Small intestine (tissue), 7 donors: Measurements from ENCODE around the gene NRCAM. TPM values are rescaled to one million over a fixed set of nuclear protein-coding genes. Genes with fewer than 3 reads are reported as not detected.
A peak's percentile ranks its signal among the peaks of the same experiment; 100 is the strongest.

Source experiments
- DNase-seq, 2 donors: peaks; one replicate each; pipeline versions ENCODE4 v3.0.0 to v3.0.0-alpha.2; 2013
- FAIRE-seq: peaks from 2 replicates; lab custom pipeline; 2012; peaks lifted over from hg19 to GRCh38; lab: Jason Lieb, UNC
- H3K27ac ChIP-seq, 3 donors: one replicate each; pipeline ENCODE4 v1.5.1; 2013; ENCODE audit warnings: low read length in 2 of 3, mild to moderate bottlenecking in 2 of 3, control low read depth in 1 of 3, inconsistent platforms in 1 of 3, low read depth in 1 of 3, moderate library complexity in 1 of 3
- H3K27me3 ChIP-seq, 3 donors: one replicate each; pipeline ENCODE4 v1.6.1; 2013; ENCODE audit warnings: low read length in 3 of 3, inconsistent platforms in 1 of 3; ENCODE audit not compliant: control insufficient read depth in 3 of 3, insufficient read depth in 3 of 3
- H3K36me3 ChIP-seq, 3 donors: one replicate each; pipeline ENCODE4 v1.6.1; 2013; ENCODE audit warnings: low read length in 3 of 3, inconsistent platforms in 1 of 3, low read depth in 1 of 3, mild to moderate bottlenecking in 1 of 3, moderate library complexity in 1 of 3; ENCODE audit not compliant: control insufficient read depth in 3 of 3, insufficient read depth in 2 of 3
- H3K4me1 ChIP-seq, 3 donors: one replicate each; pipeline ENCODE4 v1.6.1; 2013; ENCODE audit warnings: low read length in 2 of 3, inconsistent platforms in 1 of 3, low read depth in 1 of 3, mild to moderate bottlenecking in 1 of 3, moderate library complexity in 1 of 3; ENCODE audit not compliant: control insufficient read depth in 3 of 3, insufficient read depth in 2 of 3
- H3K4me3 ChIP-seq, 3 donors: one replicate each; pipeline ENCODE4 v1.5.1; 2013; ENCODE audit warnings: low read length in 3 of 3, control low read depth in 1 of 3, inconsistent platforms in 1 of 3, low read depth in 1 of 3, mild to moderate bottlenecking in 1 of 3, moderate library complexity in 1 of 3
- H3K9me3 ChIP-seq, 2 donors: one replicate each; pipeline ENCODE4 v1.6.1; 2013; ENCODE audit warnings: low read depth in 1 of 2, low read length in 1 of 2; ENCODE audit not compliant: control insufficient read depth in 2 of 2, insufficient read depth in 1 of 2
- whole genome bisulfite sequencing, 3 donors: extraction: QIAGEN DNeasy Blood & Tissue Kit; methylation state at CpG; one replicate each; pipeline ENCODE4 v1.1.7; 2013; 5-methylcytosine and 5-hydroxymethylcytosine counted together
- polyA plus RNA-seq, 4 donors: library from polyadenylated mRNA; stranded (reverse) in 3 of 4; unstranded in 1 of 4; fragments of 200-250 nt in 3 of 4; fragments of 120-200 nt in 1 of 4; gene quantifications; one replicate each; pipeline versions ENCODE4 v1.2.1 to v1.2.3, GENCODE V29; 2013
- donor health status: healthy with polysubstance abuse.
- donor health status: control.
- donor health status: control.
- donor health status: Bipolar disorder and iron deficiency.
- donor health status: healthy.

The NRCAM gene
- polyA plus RNA-seq, 4 donors, result 0.27 to 6.8 (median 1.4) TPM

GRCh38 chr7:108307595-108307994, 148.6 kb downstream of the NRCAM start:
- H3K27ac ChIP-seq, result no peak overlapping the region
- no peaks in the 10 kb centered on the region for H3K36me3 ChIP-seq
- H3K9me3 ChIP-seq, result no peaks in the 10 kb centered on the region
- FAIRE-seq (no peak), DNase-seq (no peak)
- no peaks in the 10 kb centered on the region for H3K27me3 ChIP-seq
- no peak overlapping the region for H3K4me3 ChIP-seq
- H3K4me1 ChIP-seq, result no peaks in the 10 kb centered on the region
- 60 to 81% (median 63%) methylated on average over 2 of the region's 2 CpGs for WGBS, 3 donors

GRCh38 chr7:108307194-108307593, 149.0 kb downstream of the NRCAM start:
- FAIRE-seq, result no peak
- no peaks in the 10 kb centered on the region for H3K36me3 ChIP-seq
- H3K4me1 ChIP-seq, result no peaks in the 10 kb centered on the region
- DNase-seq, result no peak
- WGBS, 3 donors, result 79 to 86% (median 81%) methylated on average over 6 of the region's 6 CpGs
- H3K9me3 ChIP-seq, result no peaks in the 10 kb centered on the region
- no peak overlapping the region for H3K27ac ChIP-seq
- H3K27me3 ChIP-seq, result no peaks in the 10 kb centered on the region
- H3K4me3 ChIP-seq, result no peak overlapping the region

DNA sequence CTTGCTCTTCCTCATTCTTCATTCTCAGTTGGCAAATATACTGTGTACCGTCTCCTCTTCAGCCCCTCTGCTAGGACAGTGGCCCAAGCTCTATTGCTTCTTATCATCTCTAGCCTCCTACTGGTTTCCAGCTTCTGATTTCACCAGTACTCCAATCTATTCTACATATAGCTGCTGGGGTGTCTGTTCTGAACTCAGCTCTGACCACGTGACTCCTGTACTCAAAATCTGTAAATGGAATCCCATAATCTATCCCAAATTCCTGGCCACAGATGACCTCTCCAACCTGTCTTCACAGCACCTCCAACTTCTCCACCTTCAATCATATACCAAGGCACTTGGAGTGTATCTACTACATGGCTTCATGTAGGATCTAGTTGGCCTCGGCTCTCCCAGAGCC, 152.9 kb downstream of the NRCAM start:
- WGBS, 3 donors, result 90% methylated on average over 3 of the region's 3 CpGs

GRCh38 chr7:108301387-108301786, 154.8 kb downstream of the NRCAM start:
- Histone ChIP-seq H3K9me3 (no peaks in the 10 kb centered on the region), H3K4me1 (peaks cover 0 to 2% (median 2%) of the 10 kb centered on the region in 3 donors), H3K27me3 (no peaks in the 10 kb centered on the region), H3K4me3 (no peak overlapping the region), H3K27ac (no peak overlapping the region), H3K36me3 (no peaks in the 10 kb centered on the region)
- DNase-seq (no peak), FAIRE-seq (no peak)
- WGBS, 3 donors, result 93 to 97% (median 94%) methylated on average over 2 of the region's 2 CpGs

More for the DNA sequence above, 152.9 kb downstream of the NRCAM start:
- Histone ChIP-seq H3K27ac (no peak overlapping the region), H3K4me3 (no peak overlapping the region), H3K4me1 (peaks cover 0 to 2% (median 2%) of the 10 kb centered on the region in 3 donors), H3K9me3 (no peaks in the 10 kb centered on the region), H3K27me3 (no peaks in the 10 kb centered on the region), H3K36me3 (no peaks in the 10 kb centered on the region)
- FAIRE-seq (no peak), DNase-seq (no peak)

DNA sequence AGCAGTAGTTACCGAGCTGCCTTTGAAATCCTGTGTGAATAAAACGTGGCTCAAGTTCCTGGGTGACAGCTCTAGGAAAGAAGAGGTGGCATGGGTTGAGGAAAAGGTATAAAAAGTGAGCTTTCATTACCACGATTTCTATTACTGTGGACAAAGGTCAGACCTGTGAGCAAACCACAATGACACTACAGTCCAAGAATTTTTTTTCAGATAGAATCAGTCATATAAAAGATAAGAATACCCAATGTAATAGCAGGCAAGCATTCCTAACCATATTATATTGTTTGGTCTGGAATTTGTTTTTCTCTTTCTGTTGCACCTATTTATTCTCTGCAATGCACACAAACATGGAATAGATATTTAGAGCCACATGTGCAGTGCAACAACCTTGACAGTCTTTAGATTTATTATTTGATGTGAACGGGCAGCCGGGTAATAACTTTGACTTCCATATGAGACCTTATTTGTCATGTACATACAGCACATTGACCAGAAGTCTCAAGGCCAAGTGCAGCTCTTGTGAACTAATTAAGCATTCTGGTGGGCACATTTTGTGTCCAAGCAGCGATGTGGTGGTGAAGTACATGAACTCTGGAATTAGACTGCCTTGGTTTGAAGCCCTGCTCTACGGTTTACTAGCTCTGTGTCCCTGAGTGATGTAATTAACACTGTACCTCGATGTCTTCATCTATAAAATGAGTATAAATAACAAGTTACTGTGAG, 156.8 kb downstream of the NRCAM start:
- peak overlapping the region in 1 of 3 donors; percentile 77 for H3K27ac ChIP-seq
- no peaks in the 10 kb centered on the region for H3K9me3 ChIP-seq
- FAIRE-seq, result no peak
- peak; percentile 75 to 83 for DNase-seq
- WGBS, 3 donors, result 24 to 52% (median 40%) methylated on average over 8 of the region's 8 CpGs
- no peak overlapping the region for H3K4me3 ChIP-seq
- no peaks in the 10 kb centered on the region for H3K36me3 ChIP-seq
- H3K4me1 ChIP-seq, result peaks cover 0 to 2% (median 2%) of the 10 kb centered on the region in 3 donors
- H3K27me3 ChIP-seq, result peaks cover 0 to 2% (median 0%) of the 10 kb centered on the region in 3 donors

DNA sequence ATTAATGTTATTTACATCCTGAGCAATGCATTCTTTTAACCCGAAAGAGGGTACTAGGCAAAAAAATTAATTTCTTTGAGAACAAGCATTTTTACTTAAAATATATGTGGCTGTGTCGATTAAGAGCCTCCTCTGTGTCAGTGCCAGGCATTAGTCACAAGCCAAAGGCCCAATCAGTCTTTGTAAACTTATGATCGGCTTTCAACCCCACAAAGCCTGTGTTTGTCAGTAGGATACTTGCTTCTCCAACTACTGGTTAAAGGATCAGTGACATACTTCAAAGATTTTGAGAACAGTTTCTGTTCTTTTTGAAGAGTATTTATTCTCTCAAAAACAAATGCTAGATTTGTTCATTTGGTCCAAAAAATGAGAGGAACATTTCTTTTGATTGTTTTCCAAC, 159.3 kb downstream of the NRCAM start:
- no peak for DNase-seq
- Histone ChIP-seq H3K27ac (no peak overlapping the region), H3K9me3 (no peaks in the 10 kb centered on the region), H3K27me3 (peaks cover 0 to 2% (median 0%) of the 10 kb centered on the region in 3 donors), H3K36me3 (no peaks in the 10 kb centered on the region), H3K4me1 (peaks cover 0 to 5% (median 2%) of the 10 kb centered on the region in 3 donors), H3K4me3 (no peak overlapping the region)
- WGBS, 3 donors, result 67 to 87% (median 81%) methylated on average over 3 of the region's 3 CpGs
- FAIRE-seq, result no peak

GRCh38 chr7:108294595-108294994, 161.6 kb downstream of the NRCAM start:
- H3K9me3 ChIP-seq, result no peaks in the 10 kb centered on the region
- WGBS, 3 donors, result 49 to 68% (median 56%) methylated on average over 4 of the region's 4 CpGs

DNA sequence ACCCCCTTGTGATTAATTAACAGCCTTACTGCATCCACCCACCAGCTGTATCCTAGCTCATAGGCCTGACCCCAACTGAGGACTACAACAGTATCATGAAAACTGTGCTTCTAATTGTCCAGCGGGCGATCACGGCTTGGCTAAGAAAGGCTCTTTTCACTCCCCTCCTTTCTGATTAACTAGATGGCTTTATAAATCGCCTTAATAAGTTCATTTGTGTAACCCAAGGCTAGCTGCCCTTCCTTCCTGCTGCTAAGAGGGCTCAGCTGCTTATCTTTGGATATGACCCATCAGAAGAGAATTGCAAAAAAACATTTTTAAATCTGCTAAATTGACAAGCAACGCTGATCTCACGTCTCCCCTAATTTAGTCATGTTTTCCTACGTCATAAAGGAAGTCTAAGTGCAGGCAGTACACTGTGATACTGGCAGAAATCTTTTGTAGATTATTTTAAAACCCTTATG, 163.1 kb downstream of the NRCAM start:
- Histone ChIP-seq H3K4me1 (peaks cover 0 to 6% (median 0%) of the 10 kb centered on the region in 3 donors), H3K36me3 (no peaks in the 10 kb centered on the region), H3K27me3 (peaks cover 0 to 2% (median 0%) of the 10 kb centered on the region in 3 donors), H3K4me3 (no peak overlapping the region), H3K27ac (no peak overlapping the region), H3K9me3 (no peaks in the 10 kb centered on the region)
- no peak for FAIRE-seq
- WGBS, 3 donors, result 78 to 79% (median 79%) methylated on average over 7 of the region's 7 CpGs
- DNase-seq, result no peak

More at GRCh38 chr7:108294595-108294994, 161.6 kb downstream of the NRCAM start:
- no peak overlapping the region for H3K4me3 ChIP-seq
- H3K4me1 ChIP-seq, result peaks cover 0 to 7% (median 2%) of the 10 kb centered on the region in 3 donors
- no peak overlapping the region for H3K27ac ChIP-seq
- H3K36me3 ChIP-seq, result no peaks in the 10 kb centered on the region
- DNase-seq, result no peak
- no peak for FAIRE-seq
- peaks cover 0 to 2% (median 0%) of the 10 kb centered on the region in 3 donors for H3K27me3 ChIP-seq
